Large intestine (tissue), 3 donors: ENCODE results near the gene TRMU. TPM values are rescaled to one million over a fixed set of nuclear protein-coding genes. Genes with fewer than 3 reads are reported as not detected.
"Not testable (repeated sequence)": the region's sequence is repeated elsewhere in the genome, so short reads cannot be mapped to it uniquely, and the experiment has no call there.

Experiments used
- DNase-seq, 2 donors: peaks; one replicate each; pipeline versions ENCODE4 v3.0.0 to v3.0.0-alpha.2; 2013
- H3K27ac ChIP-seq: one replicate; pipeline ENCODE4 v1.5.1; 2013; ENCODE audit warnings: low read length
- H3K27me3 ChIP-seq: 2 replicates; pipeline ENCODE4 v1.6.1; 2013; ENCODE audit warnings: low read length; ENCODE audit not compliant: control insufficient read depth, insufficient read depth
- H3K36me3 ChIP-seq: 2 replicates; pipeline ENCODE4 v1.6.1; 2013; ENCODE audit warnings: low read length; ENCODE audit not compliant: control insufficient read depth, insufficient read depth
- H3K4me1 ChIP-seq: one replicate; pipeline ENCODE4 v1.6.1; 2013; ENCODE audit warnings: low read length; ENCODE audit not compliant: control insufficient read depth, insufficient read depth
- H3K4me3 ChIP-seq: one replicate; pipeline ENCODE4 v1.5.1; 2013; ENCODE audit warnings: low read length
- H3K9me3 ChIP-seq: one replicate; pipeline ENCODE4 v1.6.1; 2013; ENCODE audit warnings: mild to moderate bottlenecking, low read depth, low read length, moderate library complexity; ENCODE audit not compliant: control insufficient read depth
- WGBS: methylation state at CpG from one replicate; pipeline ENCODE4 v1.1.5; 2013; ENCODE audit warnings: low lambda C conversion rate; ENCODE audit not compliant: insufficient coverage; 5-methylcytosine and 5-hydroxymethylcytosine counted together
- polyA plus RNA-seq: library from polyadenylated mRNA; unstranded; fragments of 120-200 nt; gene quantifications from one replicate; pipeline ENCODE4 v1.2.1, GENCODE V29; 2013

Gene TRMU
- polyA plus RNA-seq, 1 donor: 42.3 TPM

DNA sequence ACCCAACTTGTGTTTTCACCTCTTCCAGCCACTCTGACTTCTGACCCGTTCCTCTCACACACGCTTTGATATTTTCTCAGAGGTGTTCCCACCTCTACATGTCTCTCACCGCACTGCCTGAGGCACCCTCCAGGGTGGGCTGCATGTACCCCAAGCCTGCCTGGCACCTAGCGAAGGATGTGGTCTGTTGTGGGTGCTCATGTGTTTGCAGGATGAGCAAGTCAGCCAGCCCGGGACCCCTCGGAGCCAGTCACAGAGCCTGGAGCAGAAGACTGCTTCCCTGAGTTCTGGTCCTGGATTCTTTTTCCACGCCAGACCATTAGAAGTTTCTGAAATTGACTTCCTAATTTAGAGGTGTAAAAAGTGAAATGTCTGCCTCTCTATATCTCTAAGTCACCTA is 35.0 kb upstream of the TRMU start:
- Histone ChIP-seq H3K27ac (no peak overlapping the region), H3K4me3 (no peak overlapping the region), H3K9me3 (no peaks in the 10 kb centered on the region), H3K4me1 (peaks cover 15% of the 10 kb centered on the region), H3K36me3 (peaks cover 5% of the 10 kb centered on the region), H3K27me3 (no peaks in the 10 kb centered on the region)
- WGBS: 100% methylated on average over 2 of the region's 7 CpGs
- DNase-seq: no peak

DNA sequence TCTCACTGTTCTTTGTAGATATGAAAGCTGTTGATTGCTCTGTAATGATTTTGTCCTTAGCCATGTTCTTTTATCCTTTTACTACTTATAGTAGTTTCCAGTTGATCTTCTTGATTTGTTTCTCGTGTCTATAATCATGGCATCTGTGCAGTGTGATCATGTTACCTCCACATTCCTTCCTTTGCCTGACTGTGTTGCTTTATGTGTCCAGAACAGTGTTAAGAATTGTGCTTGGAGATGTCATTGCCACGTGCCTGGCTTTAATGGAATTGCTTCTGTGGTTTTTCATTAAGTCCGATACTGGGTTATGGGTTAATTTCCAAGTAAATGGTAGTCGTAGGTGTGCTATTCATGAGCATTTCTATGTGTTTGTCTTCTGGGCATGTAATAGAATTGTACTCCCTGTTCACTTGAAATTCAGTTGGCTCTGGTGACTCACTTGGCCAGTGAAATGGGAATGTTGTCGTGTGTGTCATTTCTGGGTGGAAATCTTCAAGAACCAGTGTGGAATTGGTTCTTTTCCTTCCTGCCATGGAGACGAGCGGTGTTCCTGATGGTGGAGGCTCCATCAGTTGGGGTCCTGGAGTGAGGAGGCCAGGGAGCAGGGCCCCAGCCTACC is 32.1 kb upstream of the TRMU start:
- no peaks in the 10 kb centered on the region for H3K9me3 ChIP-seq
- WGBS: 83% methylated on average over 1 of the region's 7 CpGs
- H3K36me3 ChIP-seq: peaks cover 5% of the 10 kb centered on the region
- H3K4me3 ChIP-seq: no peak overlapping the region
- no peak for DNase-seq
- no peaks in the 10 kb centered on the region for H3K4me1 ChIP-seq
- no peaks in the 10 kb centered on the region for H3K27me3 ChIP-seq
- H3K27ac ChIP-seq: no peak overlapping the region

GRCh38 chr22:46308283-46308988 is 27.1 kb upstream of the TRMU start:
- H3K4me3 ChIP-seq: no peak overlapping the region
- no peak for DNase-seq
- WGBS: no CpG with 5 or more reads among the region's 23 CpGs

DNA sequence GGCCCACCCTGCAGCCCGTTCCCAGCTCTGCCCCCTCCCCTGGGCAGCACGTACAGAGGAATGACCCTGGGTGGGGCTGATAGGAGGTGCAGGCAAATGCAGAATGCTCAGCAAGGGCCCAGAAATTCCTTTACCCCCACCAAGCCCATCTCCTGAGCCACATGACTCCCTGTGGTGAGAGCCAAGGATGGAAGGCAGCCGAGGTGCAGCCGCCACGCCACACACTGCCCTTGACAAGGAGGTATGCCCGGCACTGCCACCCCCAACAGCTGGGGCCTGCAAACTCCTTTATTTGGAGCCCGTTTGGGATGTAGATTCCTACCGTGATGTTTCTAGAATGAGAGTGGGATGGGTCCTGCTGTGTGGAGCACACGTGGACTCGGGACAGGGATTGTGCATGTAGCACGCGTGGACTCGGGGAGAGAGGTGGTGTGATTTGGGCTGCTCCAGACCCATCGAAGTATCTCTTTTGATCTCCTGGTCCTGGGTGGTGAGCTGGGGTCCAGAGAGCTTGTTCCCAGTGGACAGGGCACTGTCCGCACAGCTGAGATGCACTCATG is 25.9 kb upstream of the TRMU start:
- no peak overlapping the region for H3K27ac ChIP-seq
- no peak overlapping the region for H3K4me3 ChIP-seq
- no CpG with 5 or more reads among the region's 15 CpGs for WGBS
- H3K9me3 ChIP-seq: no peaks in the 10 kb centered on the region
- DNase-seq: no peak
- H3K36me3 ChIP-seq: peaks cover 10% of the 10 kb centered on the region
- no peaks in the 10 kb centered on the region for H3K4me1 ChIP-seq
- H3K27me3 ChIP-seq: no peaks in the 10 kb centered on the region

More at GRCh38 chr22:46308283-46308988, 27.1 kb upstream of the TRMU start:
- Histone ChIP-seq H3K9me3 (no peaks in the 10 kb centered on the region), H3K27ac (no peak overlapping the region), H3K4me1 (no peaks in the 10 kb centered on the region), H3K27me3 (no peaks in the 10 kb centered on the region), H3K36me3 (peaks cover 10% of the 10 kb centered on the region)

- Histone ChIP-seq H3K27me3 (no peaks in the 10 kb centered on the region), H3K27ac (no peak overlapping the region), H3K4me1 (no peaks in the 10 kb centered on the region), H3K36me3 (peaks cover 12% of the 10 kb centered on the region), H3K9me3 (no peaks in the 10 kb centered on the region), H3K4me3 (no peak overlapping the region)
- WGBS: no CpG with 5 or more reads among the region's 8 CpGs
- DNase-seq: no peak
Measured at GRCh38 chr22:46312056-46312455, 23.5 kb upstream of the TRMU start.

DNA sequence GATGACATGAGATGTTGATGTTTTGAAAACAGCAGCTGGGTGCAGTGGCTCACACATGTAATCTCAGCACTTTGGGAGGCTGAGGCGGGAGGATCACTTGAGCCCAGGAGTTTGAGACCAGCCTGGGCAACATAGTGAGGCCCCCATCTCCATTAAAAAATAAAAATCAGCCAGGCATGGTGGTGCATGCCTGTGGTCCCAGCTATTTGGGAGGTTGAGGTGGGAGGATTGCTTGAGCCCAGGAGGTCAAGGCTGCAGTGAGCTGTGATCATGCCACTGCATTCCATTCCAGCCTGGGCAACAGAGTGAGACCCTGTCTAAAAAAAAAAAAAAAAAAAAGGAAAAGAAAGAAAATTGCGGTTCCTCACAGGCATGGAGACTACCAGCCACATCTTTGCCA is 22.7 kb upstream of the TRMU start:
- no CpG with 5 or more reads among the region's 2 CpGs for WGBS
- H3K4me1 ChIP-seq, H3K4me3 ChIP-seq, DNase-seq, H3K27me3 ChIP-seq, H3K9me3 ChIP-seq, H3K27ac ChIP-seq: not testable (repeated sequence)
- H3K36me3 ChIP-seq: peaks cover 15% of the 10 kb centered on the region

- Histone ChIP-seq H3K9me3 (no peaks in the 10 kb centered on the region), H3K4me1 (no peaks in the 10 kb centered on the region), H3K4me3 (no peak overlapping the region), H3K27me3 (no peaks in the 10 kb centered on the region), H3K27ac (no peak overlapping the region), H3K36me3 (peaks cover 19% of the 10 kb centered on the region)
- no CpG with 5 or more reads among the region's 12 CpGs for WGBS
- DNase-seq: no peak
Measured at GRCh38 chr22:46315976-46316375, 19.5 kb upstream of the TRMU start.

GRCh38 chr22:46317646-46318045 is 17.9 kb upstream of the TRMU start:
- Histone ChIP-seq H3K36me3 (peaks cover 22% of the 10 kb centered on the region), H3K27ac (no peak overlapping the region), H3K4me3 (no peak overlapping the region), H3K4me1 (no peaks in the 10 kb centered on the region), H3K27me3 (no peaks in the 10 kb centered on the region), H3K9me3 (no peaks in the 10 kb centered on the region)
- no CpG with 5 or more reads among the region's 20 CpGs for WGBS
- no peak for DNase-seq

- peaks cover 27% of the 10 kb centered on the region for H3K36me3 ChIP-seq
- no peak for DNase-seq
- H3K27ac ChIP-seq: no peak overlapping the region
- no peaks in the 10 kb centered on the region for H3K27me3 ChIP-seq
- no peaks in the 10 kb centered on the region for H3K9me3 ChIP-seq
- H3K4me3 ChIP-seq: no peak overlapping the region
- no CpG with 5 or more reads among the region's 15 CpGs for WGBS
- no peaks in the 10 kb centered on the region for H3K4me1 ChIP-seq
Measured at GRCh38 chr22:46318576-46318975, 16.9 kb upstream of the TRMU start.

DNA sequence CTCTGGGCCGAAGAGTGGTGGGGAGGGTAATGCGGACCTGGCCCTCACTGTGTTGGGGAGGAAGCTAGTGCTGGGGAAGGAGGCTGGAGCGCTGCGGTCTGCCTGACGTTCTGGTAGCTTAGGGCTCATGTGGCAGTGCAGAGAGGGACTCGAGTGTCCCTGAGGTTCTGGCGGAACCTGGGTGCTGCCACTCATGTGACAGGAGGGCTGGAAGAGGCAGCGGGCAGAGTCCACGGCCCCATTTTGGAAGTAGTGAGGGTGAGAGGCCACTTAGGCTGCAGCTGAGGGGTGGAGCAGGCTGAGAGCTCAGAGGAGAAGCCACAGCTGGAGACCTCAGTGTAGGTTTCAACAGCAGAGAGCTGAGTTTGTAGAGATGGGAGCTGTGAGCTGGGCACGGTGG is 16.2 kb upstream of the TRMU start:
- DNase-seq: no peak
- no peak overlapping the region for H3K4me3 ChIP-seq

More for the DNA sequence above, 16.2 kb upstream of the TRMU start:
- H3K27ac ChIP-seq: no peak overlapping the region
- H3K27me3 ChIP-seq: no peaks in the 10 kb centered on the region
- WGBS: no CpG with 5 or more reads among the region's 10 CpGs
- peaks cover 27% of the 10 kb centered on the region for H3K36me3 ChIP-seq
- H3K9me3 ChIP-seq: no peaks in the 10 kb centered on the region
- H3K4me1 ChIP-seq: no peaks in the 10 kb centered on the region
